ENCODE data around the gene TRABD2B. TPM values are rescaled to one million over a fixed set of nuclear protein-coding genes. Genes with fewer than 3 reads are reported as not detected.

Gene TRABD2B
- total RNA-seq, 1 experiment from 2014 or later, result 0.36 TPM

- no TSS peak for BruUV-seq (replicated peaks)
- TF ChIP-seq CTCF (IDR thresholded peaks at IDR 0.05; ENCODE audit: insufficient read depth in 1 of 2, low read depth in 1 of 2, low read length in 1 of 2, severe bottlenecking in 1 of 2, unreplicated experiment in 1 of 2), result no peak
- H3K9me3 Mint-ChIP-seq (ENCODE audit: unreplicated experiment), result no peaks in the 10 kb centered on the region
- no peaks in the 10 kb centered on the region for H3K4me1 Mint-ChIP-seq (ENCODE audit: low read depth, unreplicated experiment)
- Histone ChIP-seq H3K27me3 (replicated peaks; ENCODE audit: control insufficient read depth, insufficient read depth, low read length) (no peaks in the 10 kb centered on the region), H3K9me3 (no peaks in the 10 kb centered on the region), H3K36me3 (ENCODE audit: control insufficient read depth, insufficient read depth, low read length) (no peaks in the 10 kb centered on the region), H3K4me3 (ENCODE audit: low read depth, low read length) (no peak overlapping the region), H3K4me1 (no peaks in the 10 kb centered on the region)
- no peak overlapping the region for H3K27ac Mint-ChIP-seq (ENCODE audit: unreplicated experiment)
- intact Hi-C loops (cut with micrococcal nuclease; ENCODE audit: unreplicated experiment), result no loop called here
- H3K27me3 Mint-ChIP-seq (ENCODE audit: insufficient read depth, unreplicated experiment), result no peaks in the 10 kb centered on the region
- ChIA-PET CTCF (no interaction called here), POLR2A (no interaction called here)
- no peak overlapping the region for H3K4me3 Mint-ChIP-seq (ENCODE audit: unreplicated experiment)
- no peaks in the 10 kb centered on the region for H3K36me3 Mint-ChIP-seq (ENCODE audit: insufficient read depth, unreplicated experiment)
- DNase-seq, result no peak
Observed at GRCh38 chr1:47854552-47855144, 142.5 kb downstream of the TRABD2B start.

GRCh38 chr1:47853852-47854251 is 143.3 kb downstream of the TRABD2B start:
- Mint-ChIP-seq H3K9me3 (ENCODE audit: unreplicated experiment) (no peaks in the 10 kb centered on the region), H3K4me3 (ENCODE audit: unreplicated experiment) (no peak overlapping the region), H3K4me1 (ENCODE audit: low read depth, unreplicated experiment) (no peaks in the 10 kb centered on the region), H3K36me3 (ENCODE audit: insufficient read depth, unreplicated experiment) (no peaks in the 10 kb centered on the region), H3K27ac (ENCODE audit: unreplicated experiment) (no peak overlapping the region), H3K27me3 (ENCODE audit: insufficient read depth, unreplicated experiment) (no peaks in the 10 kb centered on the region)
- Histone ChIP-seq H3K36me3 (ENCODE audit: control insufficient read depth, insufficient read depth, low read length) (no peaks in the 10 kb centered on the region), H3K27me3 (replicated peaks; ENCODE audit: control insufficient read depth, insufficient read depth, low read length) (no peaks in the 10 kb centered on the region), H3K9me3 (no peaks in the 10 kb centered on the region), H3K4me3 (ENCODE audit: low read depth, low read length) (no peak overlapping the region), H3K4me1 (no peaks in the 10 kb centered on the region)
- no peak for DNase-seq
- intact Hi-C loops (cut with micrococcal nuclease; ENCODE audit: unreplicated experiment), result no loop called here
- ChIA-PET POLR2A (no interaction called here), CTCF (no interaction called here)
- BruUV-seq (replicated peaks), result no TSS peak
- TF ChIP-seq CTCF (IDR thresholded peaks at IDR 0.05; ENCODE audit: insufficient read depth in 1 of 2, low read depth in 1 of 2, low read length in 1 of 2, severe bottlenecking in 1 of 2, unreplicated experiment in 1 of 2), result no peak

- ChIA-PET CTCF (no interaction called here), POLR2A (no interaction called here)
- TF ChIP-seq CTCF (IDR thresholded peaks at IDR 0.05; ENCODE audit: insufficient read depth in 1 of 2, low read depth in 1 of 2, low read length in 1 of 2, severe bottlenecking in 1 of 2, unreplicated experiment in 1 of 2), result no peak
- Mint-ChIP-seq H3K4me1 (ENCODE audit: low read depth, unreplicated experiment) (no peaks in the 10 kb centered on the region), H3K4me3 (ENCODE audit: unreplicated experiment) (no peak overlapping the region), H3K27ac (ENCODE audit: unreplicated experiment) (no peak overlapping the region), H3K9me3 (ENCODE audit: unreplicated experiment) (no peaks in the 10 kb centered on the region), H3K27me3 (ENCODE audit: insufficient read depth, unreplicated experiment) (no peaks in the 10 kb centered on the region), H3K36me3 (ENCODE audit: insufficient read depth, unreplicated experiment) (no peaks in the 10 kb centered on the region)
- intact Hi-C loops (cut with micrococcal nuclease; ENCODE audit: unreplicated experiment), result no loop called here
- Histone ChIP-seq H3K36me3 (ENCODE audit: control insufficient read depth, insufficient read depth, low read length) (no peaks in the 10 kb centered on the region), H3K9me3 (no peaks in the 10 kb centered on the region), H3K27me3 (replicated peaks; ENCODE audit: control insufficient read depth, insufficient read depth, low read length) (no peaks in the 10 kb centered on the region), H3K4me3 (ENCODE audit: low read depth, low read length) (no peak overlapping the region), H3K4me1 (no peaks in the 10 kb centered on the region)
- no TSS peak for BruUV-seq (replicated peaks)
- DNase-seq, result no peak
Observed at GRCh38 chr1:47853059-47853458, 144.1 kb downstream of the TRABD2B start.
